Muscle of leg (tissue), 11 donors: ENCODE results near the gene KRT79. TPM values are rescaled to one million over a fixed set of nuclear protein-coding genes. Genes with fewer than 3 reads are reported as not detected.

Experiments
- DNase-seq: peaks from one replicate; pipeline ENCODE4 v3.0.0; 2013
- H3K27ac ChIP-seq: one replicate; pipeline ENCODE4 v1.5.1; 2013; ENCODE audit warnings: mild to moderate bottlenecking, low read length, control low read depth
- H3K27me3 ChIP-seq: one replicate; pipeline ENCODE4 v1.6.1; 2013; ENCODE audit warnings: low read length; ENCODE audit not compliant: control insufficient read depth, insufficient read depth
- H3K36me3 ChIP-seq: one replicate; pipeline ENCODE4 v1.6.1; 2013; ENCODE audit warnings: low read length; ENCODE audit not compliant: control insufficient read depth, insufficient read depth
- H3K4me1 ChIP-seq: one replicate; pipeline ENCODE4 v1.6.1; 2013; ENCODE audit warnings: low read length; ENCODE audit not compliant: control insufficient read depth, insufficient read depth
- H3K4me3 ChIP-seq: one replicate; pipeline ENCODE4 v1.5.1; 2013; ENCODE audit warnings: low read length, control low read depth
- H3K9me3 ChIP-seq: replicated peaks from 2 replicates; pipeline ENCODE4 v1.6.1; 2013; ENCODE audit warnings: low read depth, low read length; ENCODE audit not compliant: control insufficient read depth
- WGBS: methylation state at CpG from one replicate; pipeline ENCODE4 v1.1.5; 2013; ENCODE audit warnings: missing lambda C conversion rate; ENCODE audit not compliant: insufficient coverage; 5-methylcytosine and 5-hydroxymethylcytosine counted together
- polyA plus RNA-seq, 8 donors: library from polyadenylated mRNA; unstranded; fragments of 120-200 nt; gene quantifications; one replicate each; pipeline versions ENCODE4 v1.2.1 to v1.2.3, GENCODE V29; 2013; ENCODE audit warnings: inconsistent platforms in 1 of 8, low replicate concordance in 1 of 8; ENCODE audit not compliant: insufficient read length in 8 of 8, insufficient read depth in 1 of 8
- total RNA-seq: library from RNA; stranded (reverse); fragments of 120-200 nt; gene quantifications from one replicate; pipeline ENCODE4 v1.2.4, GENCODE V29; 2013

The KRT79 gene
- total and polyA plus RNA-seq, 9 donors: not detected

- Histone ChIP-seq H3K27ac (no peak overlapping the region), H3K9me3 (no peaks in the 10 kb centered on the region), H3K27me3 (peaks cover 36% of the 10 kb centered on the region), H3K4me3 (no peak overlapping the region), H3K36me3 (no peaks in the 10 kb centered on the region), H3K4me1 (peaks cover 6% of the 10 kb centered on the region)
- 62% methylated on average over 3 of the region's 11 CpGs for WGBS
- DNase-seq: no peak
These were observed 45.1 kb downstream of the KRT79 start for GRCh38 chr12:52788876-52789636.

GRCh38 chr12:52788192-52788875 is 45.8 kb downstream of the KRT79 start:
- no peak overlapping the region for H3K27ac ChIP-seq
- 83% methylated on average over 1 of the region's 6 CpGs for WGBS

GRCh38 chr12:52787324-52788191 is 46.6 kb downstream of the KRT79 start:
- Histone ChIP-seq H3K27ac (no peak overlapping the region), H3K4me3 (no peak overlapping the region), H3K9me3 (no peaks in the 10 kb centered on the region), H3K4me1 (peaks cover 6% of the 10 kb centered on the region), H3K27me3 (peaks cover 36% of the 10 kb centered on the region), H3K36me3 (no peaks in the 10 kb centered on the region)
- 25% methylated on average over 6 of the region's 6 CpGs for WGBS
- DNase-seq: peak; percentile 81

More at GRCh38 chr12:52788192-52788875, 45.8 kb downstream of the KRT79 start:
- Histone ChIP-seq H3K36me3 (no peaks in the 10 kb centered on the region), H3K4me1 (peaks cover 6% of the 10 kb centered on the region), H3K9me3 (no peaks in the 10 kb centered on the region), H3K27me3 (peaks cover 36% of the 10 kb centered on the region), H3K4me3 (no peak overlapping the region)
- DNase-seq: no peak

DNA sequence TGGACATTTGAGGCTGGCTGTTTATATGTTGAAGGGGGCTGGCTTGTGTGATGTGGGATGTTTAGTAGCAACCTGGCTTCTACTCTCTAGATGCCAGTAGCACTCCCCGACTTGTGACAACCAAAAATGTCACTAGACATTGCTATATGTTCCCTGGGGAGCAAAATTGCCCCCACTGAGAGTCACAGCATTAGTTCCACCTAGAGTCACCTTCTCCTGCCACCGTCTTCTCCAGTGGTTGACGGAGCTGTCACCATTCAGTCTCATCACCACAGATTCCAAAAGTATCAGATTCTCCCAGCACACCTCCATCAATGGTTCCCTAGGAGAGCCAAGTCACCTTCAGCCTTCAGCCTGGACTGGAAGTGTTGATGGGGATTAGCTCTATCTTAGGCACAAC is 49.2 kb downstream of the KRT79 start:
- Histone ChIP-seq H3K27ac (no peak overlapping the region), H3K4me1 (peaks cover 3% of the 10 kb centered on the region), H3K36me3 (no peaks in the 10 kb centered on the region), H3K9me3 (no peaks in the 10 kb centered on the region), H3K4me3 (no peak overlapping the region), H3K27me3 (peaks cover 26% of the 10 kb centered on the region)
- no CpG with 5 or more reads among the region's 3 CpGs for WGBS
- DNase-seq: no peak

DNA sequence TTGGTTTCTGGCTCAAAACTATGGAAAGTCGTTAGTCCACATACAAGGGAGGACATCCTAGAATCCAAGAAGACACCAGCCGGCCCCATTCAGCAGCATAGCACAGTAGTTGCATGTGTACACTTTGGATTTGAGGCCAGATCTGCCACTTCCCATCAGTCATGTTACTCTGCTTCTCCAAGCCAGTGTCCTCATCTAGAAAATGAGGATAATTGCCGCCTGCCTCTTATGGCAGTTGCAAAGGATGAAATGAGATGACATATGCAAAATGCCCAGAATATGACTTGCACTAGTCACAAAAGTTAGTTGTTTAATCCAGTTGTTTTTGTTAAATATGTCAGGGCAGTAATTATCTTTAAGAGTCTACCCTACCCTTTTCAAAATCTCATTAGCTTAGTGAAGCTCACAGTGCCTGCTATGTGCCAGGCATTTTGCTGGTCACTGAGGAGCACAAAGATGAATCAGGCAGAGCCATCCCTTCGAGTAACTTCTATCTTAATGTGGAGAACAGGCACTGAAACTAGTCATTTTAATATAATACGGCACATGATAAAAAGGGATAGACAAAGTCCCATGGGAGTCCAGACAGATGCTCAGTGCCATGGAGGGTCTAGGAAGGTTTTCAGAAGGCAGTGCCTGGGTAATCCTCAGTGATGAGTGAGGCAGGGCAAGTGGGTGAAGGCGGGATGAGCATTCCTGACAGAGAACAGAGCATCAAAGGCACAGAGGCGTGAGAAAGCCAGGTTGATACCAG is 50.4 kb downstream of the KRT79 start:
- H3K36me3 ChIP-seq: no peaks in the 10 kb centered on the region
- DNase-seq: no peak
- peaks cover 17% of the 10 kb centered on the region for H3K27me3 ChIP-seq
- no peaks in the 10 kb centered on the region for H3K9me3 ChIP-seq
- H3K4me1 ChIP-seq: peaks cover 3% of the 10 kb centered on the region
- 63% methylated on average over 5 of the region's 7 CpGs for WGBS
- H3K27ac ChIP-seq: no peak overlapping the region
- H3K4me3 ChIP-seq: no peak overlapping the region

GRCh38 chr12:52782502-52782901 is 51.6 kb downstream of the KRT79 start:
- Histone ChIP-seq H3K36me3 (no peaks in the 10 kb centered on the region), H3K4me3 (no peak overlapping the region), H3K27ac (no peak overlapping the region), H3K27me3 (peaks cover 13% of the 10 kb centered on the region), H3K4me1 (no peaks in the 10 kb centered on the region), H3K9me3 (no peaks in the 10 kb centered on the region)
- WGBS: 100% methylated on average over 1 of the region's 4 CpGs
- no peak for DNase-seq

DNA sequence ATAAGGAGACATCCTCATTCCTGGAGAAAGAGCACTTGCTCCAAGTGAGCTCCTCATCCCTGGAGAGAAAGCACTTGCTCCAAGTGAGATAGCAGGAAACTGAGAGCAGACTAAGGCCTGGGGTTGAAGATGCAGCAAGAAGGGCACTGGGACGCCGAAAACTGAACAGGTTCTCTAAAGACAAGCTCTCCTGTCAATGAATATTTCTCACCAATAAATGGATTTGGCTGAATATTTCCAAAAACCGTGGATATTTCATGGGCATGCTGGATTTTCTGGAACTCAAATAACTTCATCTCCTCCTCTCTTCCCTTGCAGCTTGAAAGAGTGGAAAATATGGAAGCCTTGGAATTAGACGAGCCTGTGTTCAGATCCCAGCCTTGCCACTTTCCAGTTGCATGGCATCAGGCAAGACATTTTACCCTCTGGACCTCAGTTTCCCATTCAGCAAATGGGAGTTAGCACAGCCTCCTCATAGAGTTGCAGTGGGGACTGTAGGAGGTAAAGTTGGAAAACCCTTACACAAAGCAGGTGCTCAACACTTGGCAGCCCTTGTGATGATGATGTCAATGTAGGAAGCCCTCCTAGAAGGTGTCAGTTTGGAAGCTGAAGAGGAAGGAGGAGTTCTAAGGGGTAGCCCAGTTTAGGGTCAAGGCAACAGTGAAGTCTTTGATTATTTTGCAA is 52.6 kb downstream of the KRT79 start:
- Histone ChIP-seq H3K27ac (no peak overlapping the region), H3K4me1 (no peaks in the 10 kb centered on the region), H3K36me3 (no peaks in the 10 kb centered on the region), H3K9me3 (no peaks in the 10 kb centered on the region), H3K4me3 (no peak overlapping the region), H3K27me3 (peaks cover 12% of the 10 kb centered on the region)
- 80% methylated on average over 1 of the region's 4 CpGs for WGBS
- no peak for DNase-seq

DNA sequence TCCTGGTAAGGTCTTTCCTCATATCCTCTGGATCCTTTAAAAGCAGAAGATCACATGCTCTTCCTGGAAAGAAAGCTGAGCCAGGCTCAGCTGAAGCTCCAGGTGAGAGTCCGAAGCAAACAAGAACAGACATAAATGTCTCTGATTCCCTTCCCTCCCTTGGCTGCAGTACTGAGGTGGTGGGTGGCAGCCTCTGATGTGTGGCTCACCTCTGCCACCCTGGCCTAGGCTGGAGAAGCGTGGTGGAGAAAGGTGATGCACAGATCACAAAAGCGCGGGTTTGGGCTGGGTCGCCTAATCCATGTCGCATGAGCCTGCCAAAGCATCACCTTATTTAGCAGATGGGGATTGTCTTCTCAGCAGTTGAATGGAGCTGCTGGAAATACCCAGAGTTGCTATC is 54.2 kb downstream of the KRT79 start:
- Histone ChIP-seq H3K4me3 (no peak overlapping the region), H3K27ac (no peak overlapping the region), H3K4me1 (no peaks in the 10 kb centered on the region), H3K9me3 (no peaks in the 10 kb centered on the region), H3K27me3 (peaks cover 18% of the 10 kb centered on the region), H3K36me3 (no peaks in the 10 kb centered on the region)
- 100% methylated on average over 4 of the region's 6 CpGs for WGBS
- no peak for DNase-seq

GRCh38 chr12:52778833-52779232 is 55.3 kb downstream of the KRT79 start:
- Histone ChIP-seq H3K27me3 (peaks cover 18% of the 10 kb centered on the region), H3K27ac (no peak overlapping the region), H3K4me1 (no peaks in the 10 kb centered on the region), H3K4me3 (no peak overlapping the region), H3K9me3 (no peaks in the 10 kb centered on the region), H3K36me3 (no peaks in the 10 kb centered on the region)
- no peak for DNase-seq
- WGBS: no CpG with 5 or more reads among the region's 2 CpGs
